GM12801 (cell line): ENCODE results near the gene SYNPO2.

Experiments
- CTCF ChIP-seq: IDR thresholded peaks from one replicate; pipeline ENCODE4 v1.5.1; 2011; ENCODE audit warnings: control low read depth; ENCODE audit not compliant: insufficient read length; ENCODE audit errors: extremely low read depth

The SYNPO2 gene

GRCh38 chr4:119031218-119031617, 142.6 kb downstream of the SYNPO2 start:
- TF ChIP-seq CTCF = no peak

- no peak for TF ChIP-seq CTCF
Measured at GRCh38 chr4:119032921-119033685, 144.4 kb downstream of the SYNPO2 start.

GRCh38 chr4:119034276-119035008, 145.8 kb downstream of the SYNPO2 start:
- no peak for TF ChIP-seq CTCF

- no peak for TF ChIP-seq CTCF
Measured at GRCh38 chr4:119035951-119036737, 147.5 kb downstream of the SYNPO2 start.

GRCh38 chr4:119037709-119038108, 149.1 kb downstream of the SYNPO2 start:
- TF ChIP-seq CTCF = no peak

- TF ChIP-seq CTCF = no peak
Measured at GRCh38 chr4:119038116-119038841, 149.6 kb downstream of the SYNPO2 start.
